ENCODE results near the gene NTN5. TPM values are rescaled to one million over a fixed set of nuclear protein-coding genes. Genes with fewer than 3 reads are reported as not detected.

The NTN5 gene
- total and polyA plus RNA-seq, 9 of the 15 experiments (the other 6 are each of a cell fraction or from before 2014, with no cell fraction given), result not detected

DNA sequence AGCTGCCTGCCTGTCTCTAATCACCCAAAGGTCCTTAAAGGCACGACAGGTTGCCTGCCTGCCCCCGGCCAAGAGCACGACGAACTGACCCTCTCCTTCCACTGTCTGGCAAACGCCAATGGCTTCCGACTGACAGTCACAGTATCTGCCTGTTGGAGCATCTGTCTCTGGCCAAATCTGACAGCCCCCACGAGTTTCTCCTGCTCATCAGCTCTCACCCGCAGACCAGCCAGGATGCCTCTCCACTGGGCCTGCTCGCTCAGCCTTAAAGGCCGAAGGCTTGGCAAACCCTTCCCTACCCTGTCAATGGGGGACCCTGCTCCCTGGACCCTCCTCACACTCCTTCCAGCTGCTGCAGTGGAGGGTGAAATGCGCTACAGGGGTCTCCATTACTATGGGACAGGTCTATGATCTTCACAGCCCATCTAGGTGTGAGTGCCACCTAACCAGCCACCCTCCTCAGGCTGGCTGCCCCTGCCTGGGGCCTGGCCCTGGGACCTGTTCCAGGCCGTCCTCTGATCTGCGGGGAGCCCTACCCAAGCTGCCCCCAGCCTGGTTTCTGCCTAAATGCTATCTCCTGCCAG, 58.9 kb downstream of the NTN5 start (continued):
- TF ChIP-seq CAMTA2 (CRISPR knock-in tag; conservative IDR thresholded peaks at IDR 0.05) (0 out of 2 replicates have a peak, but pooled peaks have one; percentile 65), TGIF2 (CRISPR knock-in tag; IDR thresholded peaks at IDR 0.05) (no peak), FOXP4 (CRISPR knock-in tag; IDR thresholded peaks at IDR 0.05; ENCODE audit: borderline replicate concordance) (0 out of 2 replicates have a peak, but pooled peaks have one; percentile 15), ZNF324 (CRISPR knock-in tag; IDR thresholded peaks at IDR 0.05) (no peak), ZNF445 (CRISPR knock-in tag; IDR thresholded peaks at IDR 0.05; ENCODE audit: low read depth) (no peak), CHD2 (IDR thresholded peaks at IDR 0.05; ENCODE audit: low read depth, low read length) (peak; percentile 25; the same call in 1 of the 2 replicates), GATA2 (CRISPR knock-in tag; IDR thresholded peaks at IDR 0.05) (no peak), PHF20 (IDR thresholded peaks at IDR 0.05; ENCODE audit: partially characterized antibody) (no peak), TSC22D4 (tag; IDR thresholded peaks at IDR 0.05) (no peak), NUFIP1 (IDR thresholded peaks at IDR 0.05; ENCODE audit: partially characterized antibody) (no peak), THRB (CRISPR knock-in tag; conservative IDR thresholded peaks at IDR 0.05) (no peak), ASH1L (IDR thresholded peaks at IDR 0.05; ENCODE audit: borderline replicate concordance, low read depth, partially characterized antibody) (no peak), CEBPG (CRISPR knock-in tag; IDR thresholded peaks at IDR 0.05) (no peak), CEBPG (tag; conservative IDR thresholded peaks at IDR 0.05 in 1 of 2, IDR thresholded peaks at IDR 0.05 in 1 of 2) (no peak), PHTF2 (CRISPR knock-in tag; IDR thresholded peaks at IDR 0.05) (no peak), POLR2G (IDR thresholded peaks at IDR 0.05; ENCODE audit: low read depth, low read length) (peak; percentile 78), CBFB (CRISPR knock-in tag; IDR thresholded peaks at IDR 0.05) (0 out of 2 replicates have a peak, but pooled peaks have one; percentile 38), MAX (CRISPR knock-in tag; IDR thresholded peaks at IDR 0.05) (peak; percentile 42; the same call in 1 of the 2 replicates), RBM22 (IDR thresholded peaks at IDR 0.05; ENCODE audit: low read depth, low read length, poor library complexity, severe bottlenecking) (peak; percentile 76), POU5F1 (IDR thresholded peaks at IDR 0.05; ENCODE audit: borderline replicate concordance, low read depth, low read length, partially characterized antibody) (no peak), ZNF253 (CRISPR knock-in tag; conservative IDR thresholded peaks at IDR 0.05) (0 out of 2 replicates have a peak, but pooled peaks have one; percentile 51), ATF7 (IDR thresholded peaks at IDR 0.05) (no peak)
- TF ChIP-seq, protein P1, sequence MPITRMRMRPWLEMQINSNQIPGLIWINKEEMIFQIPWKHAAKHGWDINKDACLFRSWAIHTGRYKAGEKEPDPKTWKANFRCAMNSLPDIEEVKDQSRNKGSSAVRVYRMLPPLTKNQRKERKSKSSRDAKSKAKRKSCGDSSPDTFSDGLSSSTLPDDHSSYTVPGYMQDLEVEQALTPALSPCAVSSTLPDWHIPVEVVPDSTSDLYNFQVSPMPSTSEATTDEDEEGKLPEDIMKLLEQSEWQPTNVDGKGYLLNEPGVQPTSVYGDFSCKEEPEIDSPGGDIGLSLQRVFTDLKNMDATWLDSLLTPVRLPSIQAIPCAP (CRISPR knock-in tag; IDR thresholded peaks at IDR 0.05; ENCODE audit: borderline replicate concordance), result no peak
- TF ChIP-seq, protein P2, sequence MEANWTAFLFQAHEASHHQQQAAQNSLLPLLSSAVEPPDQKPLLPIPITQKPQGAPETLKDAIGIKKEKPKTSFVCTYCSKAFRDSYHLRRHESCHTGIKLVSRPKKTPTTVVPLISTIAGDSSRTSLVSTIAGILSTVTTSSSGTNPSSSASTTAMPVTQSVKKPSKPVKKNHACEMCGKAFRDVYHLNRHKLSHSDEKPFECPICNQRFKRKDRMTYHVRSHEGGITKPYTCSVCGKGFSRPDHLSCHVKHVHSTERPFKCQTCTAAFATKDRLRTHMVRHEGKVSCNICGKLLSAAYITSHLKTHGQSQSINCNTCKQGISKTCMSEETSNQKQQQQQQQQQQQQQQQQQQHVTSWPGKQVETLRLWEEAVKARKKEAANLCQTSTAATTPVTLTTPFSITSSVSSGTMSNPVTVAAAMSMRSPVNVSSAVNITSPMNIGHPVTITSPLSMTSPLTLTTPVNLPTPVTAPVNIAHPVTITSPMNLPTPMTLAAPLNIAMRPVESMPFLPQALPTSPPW (CRISPR knock-in tag; IDR thresholded peaks at IDR 0.05), result no peak
